SU-DHL-6 (cell line): Measurements from ENCODE around the gene ALPK1.

Experiments used
- EZH2phosphoT487 ChIP-seq: fragments of 200-600 bp; sonication (generic), shearing (Covaris generic); conservative IDR thresholded peaks from 2 replicates; pipeline ENCODE4 v1.6.1; 2018; ENCODE audit warnings: mild to moderate bottlenecking, antibody characterized with exemption, low read length, moderate library complexity, mixed read lengths
- TF ChIP-seq, protein P1 (sequence below): fragments of 200-600 bp; sonication (generic); IDR thresholded peaks from one replicate; pipeline ENCODE4 v1.5.1; 2017; ENCODE audit warnings: antibody characterized with exemption, mild to moderate bottlenecking, low read length, moderate library complexity; ENCODE audit not compliant: insufficient read depth, poor library complexity, severe bottlenecking

DNA sequence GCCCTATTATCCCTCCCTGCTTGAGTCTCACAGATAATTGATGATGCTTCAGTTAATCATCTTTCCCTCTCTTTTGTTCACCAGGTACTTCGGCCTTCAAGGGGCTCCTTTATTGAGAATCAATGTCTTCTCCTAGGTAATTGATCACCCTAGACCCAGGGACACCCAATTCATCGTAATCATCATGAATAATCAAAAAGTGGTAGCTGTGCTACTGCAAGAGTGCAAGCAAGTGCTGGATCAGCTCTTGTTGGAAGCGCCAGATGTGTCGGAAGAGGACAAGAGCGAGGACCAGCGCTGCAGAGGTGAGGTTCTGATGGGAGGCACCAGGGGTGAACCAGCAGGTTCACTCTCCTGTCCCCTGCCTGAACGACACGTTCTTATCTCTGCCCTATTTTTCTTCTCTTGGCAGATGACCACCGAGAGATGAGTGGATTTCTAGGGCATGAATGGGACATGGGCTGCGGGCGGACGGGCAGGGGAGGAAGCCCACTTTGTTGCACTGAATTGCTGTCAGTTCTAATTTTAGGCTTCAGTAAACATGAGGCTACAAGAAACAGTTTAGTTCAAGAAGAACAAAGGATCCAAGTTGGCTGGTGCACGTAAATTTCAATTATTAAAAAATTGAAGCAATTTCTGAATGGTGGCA lies 80.5 kb downstream of the ALPK1 start:
- TF ChIP-seq, protein P1, sequence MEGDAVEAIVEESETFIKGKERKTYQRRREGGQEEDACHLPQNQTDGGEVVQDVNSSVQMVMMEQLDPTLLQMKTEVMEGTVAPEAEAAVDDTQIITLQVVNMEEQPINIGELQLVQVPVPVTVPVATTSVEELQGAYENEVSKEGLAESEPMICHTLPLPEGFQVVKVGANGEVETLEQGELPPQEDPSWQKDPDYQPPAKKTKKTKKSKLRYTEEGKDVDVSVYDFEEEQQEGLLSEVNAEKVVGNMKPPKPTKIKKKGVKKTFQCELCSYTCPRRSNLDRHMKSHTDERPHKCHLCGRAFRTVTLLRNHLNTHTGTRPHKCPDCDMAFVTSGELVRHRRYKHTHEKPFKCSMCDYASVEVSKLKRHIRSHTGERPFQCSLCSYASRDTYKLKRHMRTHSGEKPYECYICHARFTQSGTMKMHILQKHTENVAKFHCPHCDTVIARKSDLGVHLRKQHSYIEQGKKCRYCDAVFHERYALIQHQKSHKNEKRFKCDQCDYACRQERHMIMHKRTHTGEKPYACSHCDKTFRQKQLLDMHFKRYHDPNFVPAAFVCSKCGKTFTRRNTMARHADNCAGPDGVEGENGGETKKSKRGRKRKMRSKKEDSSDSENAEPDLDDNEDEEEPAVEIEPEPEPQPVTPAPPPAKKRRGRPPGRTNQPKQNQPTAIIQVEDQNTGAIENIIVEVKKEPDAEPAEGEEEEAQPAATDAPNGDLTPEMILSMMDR, result no peak
- TF ChIP-seq EZH2phosphoT487, result no peak
